Hindlimb muscle (tissue), 1 donor: Measurements from ENCODE around the gene HECTD1. TPM values are rescaled to one million over a fixed set of nuclear protein-coding genes. Genes with fewer than 3 reads are reported as not detected.
"Not testable (repeated sequence)": the region's sequence is repeated elsewhere in the genome, so short reads cannot be mapped to it uniquely, and the experiment has no call there.

Source experiments
- DNase-seq: peaks from one replicate; pipeline ENCODE4 v3.0.0-alpha.2; 2013
- polyA plus RNA-seq: library from polyadenylated mRNA; unstranded; fragments of 120-200 nt; gene quantifications from one replicate; pipeline ENCODE4 v1.2.1, GENCODE V29; 2013; ENCODE audit not compliant: insufficient read length

HECTD1 gene
- polyA plus RNA-seq, 1 donor, result 116 TPM

GRCh38 chr14:31139301-31139847, 68.2 kb downstream of the HECTD1 start:
- no peak for DNase-seq

DNA sequence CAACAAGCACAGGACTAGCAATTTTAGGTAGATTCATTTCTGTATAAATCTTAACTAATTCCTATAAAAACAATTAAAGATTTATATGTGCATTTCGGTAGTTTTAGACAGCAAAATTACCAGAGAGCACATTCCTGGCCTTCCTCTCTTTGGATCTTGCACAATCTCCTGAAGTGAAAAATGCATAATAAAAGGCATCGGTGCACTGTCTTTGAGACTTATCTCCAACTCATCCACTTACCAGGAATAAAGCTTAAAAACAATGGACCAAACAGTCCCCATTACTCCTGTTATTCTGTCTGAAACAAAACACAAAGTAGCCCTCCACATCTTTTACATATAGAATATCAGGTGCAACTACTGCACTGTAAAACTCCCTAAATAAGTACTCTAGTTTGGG, 69.3 kb downstream of the HECTD1 start:
- DNase-seq, result no peak

- no peak for DNase-seq
Observed at GRCh38 chr14:31137214-31137889, 70.2 kb downstream of the HECTD1 start.

DNA sequence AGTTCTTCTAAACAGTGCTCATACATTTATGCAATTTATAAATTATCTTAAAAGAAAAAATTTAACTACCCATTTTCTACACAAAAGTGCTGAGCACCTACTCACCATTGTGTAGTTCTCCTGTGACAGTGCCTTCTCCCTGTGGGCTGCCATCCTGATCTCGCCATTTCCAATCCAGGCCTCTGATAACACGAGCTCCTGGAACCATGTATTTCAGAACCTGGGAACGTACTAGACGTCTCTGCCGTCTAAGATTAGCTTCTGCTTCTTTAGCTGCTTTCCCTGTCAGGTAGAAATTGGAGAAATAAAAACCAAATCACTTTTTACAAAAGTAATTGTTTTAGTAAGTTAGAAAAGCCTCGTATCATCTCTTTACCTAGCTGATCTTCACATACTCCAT, 74.5 kb downstream of the HECTD1 start:
- no peak for DNase-seq

- DNase-seq, result peak; percentile 6
Observed at GRCh38 chr14:31128601-31129526, 78.7 kb downstream of the HECTD1 start.

DNA sequence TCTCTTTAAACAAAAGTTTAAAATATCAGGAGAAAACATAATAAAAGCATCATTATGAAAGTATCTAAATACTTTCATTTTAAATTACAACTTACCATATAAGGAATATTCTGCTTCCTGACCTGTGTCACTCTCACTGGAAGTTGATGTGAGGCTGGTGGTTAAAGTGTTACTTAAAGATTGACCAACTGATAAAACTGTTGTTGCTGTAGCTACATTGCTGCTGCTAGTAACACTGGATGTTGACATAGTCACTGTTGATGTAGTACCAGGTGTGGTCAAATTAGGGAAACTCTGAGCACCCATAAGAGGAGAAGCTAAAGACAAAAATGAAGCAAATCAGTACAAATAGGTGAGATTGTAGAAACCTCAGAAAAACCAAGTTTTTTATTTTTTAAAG, 79.9 kb downstream of the HECTD1 start:
- no peak for DNase-seq

DNA sequence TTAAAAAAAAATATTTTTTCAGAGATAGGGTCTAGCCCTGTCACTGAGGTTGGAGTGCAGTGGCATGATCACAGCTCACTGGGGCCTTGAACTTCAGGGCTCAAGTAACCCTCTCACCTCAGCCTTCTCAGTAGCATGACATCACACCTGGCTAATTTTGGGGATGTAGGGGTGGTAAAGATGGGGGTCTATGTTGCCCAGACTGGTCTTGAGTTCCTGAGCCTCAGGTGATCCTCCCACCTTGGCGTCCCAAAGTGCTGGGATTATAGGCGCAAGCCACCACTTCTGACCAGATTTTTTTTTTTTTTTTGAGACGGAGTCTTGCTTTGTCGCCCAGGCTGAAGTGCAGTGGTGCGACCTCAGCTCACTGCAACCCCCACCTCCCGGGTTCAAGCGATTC, 80.9 kb downstream of the HECTD1 start:
- no peak for DNase-seq

- no peak for DNase-seq
Observed at GRCh38 chr14:31125231-31125630, 82.4 kb downstream of the HECTD1 start.

DNA sequence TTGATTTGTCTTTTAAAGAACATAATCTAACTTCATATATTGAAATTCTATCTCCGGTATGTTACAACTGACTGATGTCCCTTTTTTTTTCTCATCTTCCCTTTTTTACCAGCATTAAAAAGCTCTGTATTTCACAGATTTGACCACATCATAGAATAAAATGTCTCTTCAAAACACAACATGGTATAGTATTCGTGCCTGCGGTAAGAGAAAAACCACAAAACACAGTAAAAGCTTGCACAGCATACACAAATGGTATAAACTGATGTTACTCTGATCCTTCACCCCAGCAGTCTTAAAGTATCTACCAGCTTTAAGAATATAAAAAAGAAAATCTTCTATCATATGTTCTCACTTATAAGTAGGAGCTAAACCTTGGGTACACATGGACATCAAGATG, 83.4 kb downstream of the HECTD1 start:
- DNase-seq, result no peak

DNA sequence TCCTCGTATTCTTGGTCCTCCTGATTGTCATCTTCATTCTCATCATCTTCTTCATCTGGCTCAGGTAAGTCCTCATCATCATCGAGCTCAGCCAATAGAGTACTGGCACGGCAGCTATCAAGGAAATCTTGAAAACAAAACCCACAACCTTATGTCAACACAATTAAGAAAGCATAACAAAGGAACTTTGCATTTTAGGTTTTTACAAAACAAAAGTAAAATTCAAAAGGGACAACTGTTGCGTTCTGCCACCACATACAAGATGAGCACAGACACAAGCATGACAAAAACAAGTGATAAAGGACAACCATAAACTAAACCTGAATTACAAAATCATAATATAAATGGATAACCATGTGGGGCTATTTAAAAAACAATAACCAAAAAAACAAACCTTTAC, 84.7 kb downstream of the HECTD1 start:
- DNase-seq, result no peak

GRCh38 chr14:31122098-31122611, 85.4 kb downstream of the HECTD1 start:
- no peak for DNase-seq

- no peak for DNase-seq
Observed at GRCh38 chr14:31118892-31119291, 88.7 kb downstream of the HECTD1 start.

DNA sequence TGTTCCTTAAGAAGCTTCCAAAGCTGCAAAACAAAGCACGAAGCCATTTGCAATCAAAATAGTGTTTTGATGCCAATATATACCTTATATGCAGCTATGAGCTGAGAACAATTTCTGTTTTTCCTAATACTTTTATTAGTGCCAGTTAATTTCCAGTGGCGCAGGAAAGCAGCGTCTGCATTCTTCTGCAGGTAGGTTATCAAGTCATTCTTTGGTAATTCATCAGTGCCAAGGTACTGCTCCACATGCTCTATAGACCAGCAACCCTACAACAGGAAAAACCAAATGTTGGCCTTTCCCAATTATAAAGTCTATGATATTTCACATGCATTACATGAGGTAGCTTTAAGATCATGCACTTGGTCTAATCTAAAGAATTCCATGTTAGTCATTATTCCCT, 93.8 kb downstream of the HECTD1 start:
- DNase-seq, result no peak

DNA sequence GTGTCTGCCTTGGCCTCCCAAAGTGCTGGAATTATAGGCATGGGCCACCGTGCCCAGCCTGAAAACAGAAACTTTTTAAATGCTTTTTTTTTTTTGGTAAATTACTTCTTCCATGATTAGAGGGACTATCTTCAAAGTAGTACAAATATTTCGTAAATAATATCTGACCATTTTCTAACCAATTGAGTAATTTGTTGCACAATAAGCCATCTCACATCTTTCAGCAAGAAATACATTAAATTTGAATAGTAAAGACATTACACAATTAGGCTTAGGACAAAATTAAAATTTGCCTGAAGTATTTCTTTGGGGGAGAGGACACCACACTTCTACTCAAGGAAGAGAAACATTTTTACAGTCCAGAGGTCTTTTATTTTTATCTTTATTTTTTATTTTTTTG, 96.7 kb downstream of the HECTD1 start:
- DNase-seq, result no peak

- DNase-seq, result no peak
Observed at GRCh38 chr14:31109257-31109656, 98.3 kb downstream of the HECTD1 start.

- DNase-seq, result no peak
Observed at GRCh38 chr14:31106768-31107167, 100.8 kb downstream of the HECTD1 start.

- no peak for DNase-seq
Observed at GRCh38 chr14:31097081-31097480, 110.5 kb downstream of the HECTD1 start.

DNA sequence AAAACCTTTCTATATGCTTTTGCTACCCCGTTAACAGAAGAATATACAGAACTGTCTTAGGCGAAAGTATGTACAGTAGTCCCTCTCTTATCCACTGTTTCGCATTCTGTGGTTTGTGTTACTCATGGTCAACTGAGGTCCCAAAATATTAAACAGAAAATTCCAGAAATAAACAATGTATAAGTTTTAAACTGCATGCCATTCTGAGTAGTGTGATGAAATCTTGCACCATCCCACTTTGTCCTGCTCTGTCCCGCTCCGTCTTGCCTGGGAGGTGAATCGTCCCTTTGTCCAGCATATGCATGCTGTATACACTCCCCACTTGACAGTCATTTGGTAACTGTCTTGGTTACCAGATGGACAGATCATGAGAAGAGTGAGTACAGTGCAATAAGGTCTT, 111.3 kb downstream of the HECTD1 start:
- no peak for DNase-seq

- DNase-seq, result not testable (repeated sequence)
Observed at GRCh38 chr14:31095817-31096216, 111.8 kb downstream of the HECTD1 start.

- DNase-seq, result not testable (repeated sequence)
Observed at GRCh38 chr14:31093884-31094839, 113.4 kb downstream of the HECTD1 start.

DNA sequence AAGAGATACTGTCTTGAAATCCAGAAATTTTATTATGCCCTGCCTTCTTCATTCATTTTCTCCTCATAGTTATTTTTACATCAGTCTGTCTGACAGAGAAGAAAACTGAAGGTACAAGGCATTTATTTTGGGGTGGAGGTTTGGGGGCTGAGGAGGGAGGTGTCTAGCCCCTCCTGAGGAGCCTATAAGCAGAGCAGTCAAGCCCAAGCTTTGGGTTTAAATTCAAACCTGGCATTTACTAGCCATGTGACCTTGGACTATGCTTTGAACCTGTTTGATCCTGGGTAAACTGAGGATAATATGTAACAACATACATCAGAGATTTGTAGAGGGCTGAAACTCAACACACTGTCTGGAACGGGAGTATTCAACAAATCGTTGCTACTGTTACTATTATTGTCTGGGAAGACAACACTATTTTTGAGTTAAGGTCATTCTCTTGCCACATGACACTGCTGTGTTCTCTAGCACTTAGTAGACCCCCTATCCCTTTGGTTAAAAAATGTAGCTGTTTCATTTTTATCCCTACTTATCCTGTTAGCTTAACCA, 115.4 kb downstream of the HECTD1 start:
- no peak for DNase-seq
